KMS-11 (cell line): ENCODE results near the gene RASL12.

ENCODE experiments used
- H2AFZ ChIP-seq: fragments of 200-600 bp; sonication (generic); 2 replicates; pipeline ENCODE4 v1.6.1; 2016; ENCODE audit warnings: antibody characterized with exemption, mixed run types, low read depth
- H3K27ac ChIP-seq: fragments of 200-600 bp; sonication (generic); 2 replicates; pipeline ENCODE4 v1.6.1; 2016; ENCODE audit warnings: mild to moderate bottlenecking, mixed run types
- H3K27me3 ChIP-seq: fragments of 200-600 bp; sonication (generic); 2 replicates; pipeline ENCODE4 v1.6.1; 2017; ENCODE audit warnings: mild to moderate bottlenecking, low read depth, mixed run types, moderate library complexity; ENCODE audit not compliant: insufficient read depth
- H3K36me3 ChIP-seq: fragments of 200-600 bp; sonication (generic); 2 replicates; pipeline ENCODE4 v1.6.1; 2017; ENCODE audit warnings: mild to moderate bottlenecking, mixed run types; ENCODE audit not compliant: insufficient read depth
- H3K4me1 ChIP-seq: fragments of 200-600 bp; sonication (generic); 2 replicates; pipeline ENCODE4 v1.6.1; 2016; ENCODE audit warnings: mild to moderate bottlenecking, low read depth, mixed run types; ENCODE audit not compliant: poor library complexity, severe bottlenecking
- H3K4me2 ChIP-seq: fragments of 200-600 bp; sonication (generic); 2 replicates; pipeline ENCODE4 v1.7.0; 2016; ENCODE audit warnings: mild to moderate bottlenecking, mixed run types
- H3K4me3 ChIP-seq: fragments of 200-600 bp; sonication (generic); IDR thresholded peaks from 2 replicates; pipeline ENCODE4 v1.6.1; 2017; ENCODE audit warnings: low read depth, low read length, mixed read lengths; ENCODE audit not compliant: insufficient read depth
- H3K79me2 ChIP-seq: fragments of 200-600 bp; sonication (generic); 2 replicates; pipeline ENCODE4 v1.6.1; 2016; ENCODE audit warnings: low read depth, mixed run types; ENCODE audit not compliant: insufficient read depth
- H3K9ac ChIP-seq: fragments of 200-600 bp; sonication (generic); 2 replicates; pipeline ENCODE4 v1.6.1; 2016; ENCODE audit warnings: mild to moderate bottlenecking, mixed run types
- H4K20me1 ChIP-seq: fragments of 200-600 bp; sonication (generic); 2 replicates; pipeline ENCODE4 v1.6.1; 2016; ENCODE audit warnings: mild to moderate bottlenecking, mixed run types; ENCODE audit not compliant: insufficient read depth
- CTCF ChIP-seq: fragments of 200-600 bp; sonication (generic); conservative IDR thresholded peaks from 2 replicates; pipeline ENCODE4 v1.6.1; 2017; ENCODE audit warnings: low read depth, mild to moderate bottlenecking, antibody characterized with exemption, low read length, moderate library complexity, mixed read lengths

The RASL12 gene

GRCh38 chr15:65081758-65082157 is 14.0 kb upstream of the RASL12 start:
- H3K27me3 ChIP-seq, result no peaks in the 10 kb centered on the region; the same call in 1 of the 2 replicates
- H3K79me2 ChIP-seq, result no peaks in the 10 kb centered on the region
- no peak overlapping the region for H2AFZ ChIP-seq
- H3K27ac ChIP-seq, result no peak overlapping the region
- no peak overlapping the region for H3K4me3 ChIP-seq
- no peak overlapping the region for H3K9ac ChIP-seq
- no peaks in the 10 kb centered on the region for H4K20me1 ChIP-seq
- no peaks in the 10 kb centered on the region for H3K4me1 ChIP-seq
- no peaks in the 10 kb centered on the region for H3K36me3 ChIP-seq
- no peak for TF ChIP-seq CTCF
- H3K4me2 ChIP-seq, result no peak overlapping the region

GRCh38 chr15:65081270-65081669 is 13.5 kb upstream of the RASL12 start:
- Histone ChIP-seq H3K27me3 (no peaks in the 10 kb centered on the region; the same call in 1 of the 2 replicates), H3K36me3 (no peaks in the 10 kb centered on the region), H2AFZ (no peak overlapping the region), H3K79me2 (no peaks in the 10 kb centered on the region), H3K27ac (no peak overlapping the region), H3K4me2 (no peak overlapping the region), H3K9ac (no peak overlapping the region), H3K4me3 (no peak overlapping the region), H3K4me1 (no peaks in the 10 kb centered on the region), H4K20me1 (no peaks in the 10 kb centered on the region)
- TF ChIP-seq CTCF, result no peak

- Histone ChIP-seq H3K4me2 (no peak overlapping the region), H4K20me1 (no peaks in the 10 kb centered on the region), H3K9ac (no peak overlapping the region), H3K27ac (no peak overlapping the region), H3K27me3 (no peaks in the 10 kb centered on the region; the same call in 1 of the 2 replicates), H3K4me1 (no peaks in the 10 kb centered on the region), H3K36me3 (no peaks in the 10 kb centered on the region), H3K79me2 (no peaks in the 10 kb centered on the region), H3K4me3 (no peak overlapping the region), H2AFZ (no peak overlapping the region)
- no peak for TF ChIP-seq CTCF
These were observed 11.8 kb upstream of the RASL12 start for GRCh38 chr15:65079580-65079979.

- Histone ChIP-seq H3K79me2 (no peaks in the 10 kb centered on the region), H3K36me3 (no peaks in the 10 kb centered on the region), H3K27ac (no peak overlapping the region), H3K4me2 (no peak overlapping the region), H3K4me3 (no peak overlapping the region), H3K27me3 (no peaks in the 10 kb centered on the region; the same call in 1 of the 2 replicates), H3K4me1 (no peaks in the 10 kb centered on the region), H4K20me1 (no peaks in the 10 kb centered on the region), H2AFZ (no peak overlapping the region), H3K9ac (no peak overlapping the region)
- TF ChIP-seq CTCF, result no peak
These were observed 10.2 kb upstream of the RASL12 start for GRCh38 chr15:65077981-65078352.
